HUDEP-2 (cell line): ENCODE measurements around the gene CFTR.
A peak's percentile ranks its signal among the peaks of the same experiment; 100 is the strongest.
"Not testable (repeated sequence)": the region's sequence is repeated elsewhere in the genome, so short reads cannot be mapped to it uniquely, and the experiment has no call there.

Source experiments
- DNase-seq, 76 experiments: peaks; one replicate each; lab custom pipeline; 2025; ENCODE audit not compliant: unreplicated experiment in 76 of 76; lab: John Stamatoyannopoulos, UW

Gene CFTR

DNA sequence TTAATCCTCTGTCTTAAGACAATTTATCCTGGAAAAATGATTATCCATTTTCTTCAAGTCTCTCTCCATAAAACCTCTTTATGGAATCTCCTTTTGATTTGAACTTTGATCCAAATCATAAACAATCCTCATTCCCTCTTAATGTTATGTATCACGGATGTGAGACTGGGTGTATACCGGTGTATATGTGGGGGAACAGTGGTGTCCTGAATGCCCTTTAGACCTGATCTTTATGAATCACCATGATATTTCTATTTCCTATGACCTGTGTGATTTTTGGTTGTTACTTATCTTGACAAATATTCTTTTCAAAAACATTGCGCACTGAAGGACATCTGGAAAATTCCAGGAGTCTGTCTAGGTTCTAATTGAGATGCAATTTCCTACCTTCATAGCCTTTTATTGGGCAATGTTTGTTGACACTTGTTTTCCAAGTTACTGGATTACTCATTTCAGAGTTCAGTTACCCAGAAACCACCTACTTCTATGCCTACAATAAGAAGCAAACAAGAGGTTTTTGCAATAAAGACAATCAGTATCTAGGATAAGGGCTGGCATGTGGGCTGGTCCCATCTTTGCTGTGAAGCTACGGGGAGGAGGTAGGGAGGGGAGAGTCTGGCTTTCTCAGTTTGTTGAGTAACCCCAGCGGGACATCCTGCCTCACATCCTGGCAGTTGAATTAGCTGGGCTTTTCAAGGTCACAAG lies 203.0 kb downstream of the CFTR start:
- DNase-seq, result no peak

DNA sequence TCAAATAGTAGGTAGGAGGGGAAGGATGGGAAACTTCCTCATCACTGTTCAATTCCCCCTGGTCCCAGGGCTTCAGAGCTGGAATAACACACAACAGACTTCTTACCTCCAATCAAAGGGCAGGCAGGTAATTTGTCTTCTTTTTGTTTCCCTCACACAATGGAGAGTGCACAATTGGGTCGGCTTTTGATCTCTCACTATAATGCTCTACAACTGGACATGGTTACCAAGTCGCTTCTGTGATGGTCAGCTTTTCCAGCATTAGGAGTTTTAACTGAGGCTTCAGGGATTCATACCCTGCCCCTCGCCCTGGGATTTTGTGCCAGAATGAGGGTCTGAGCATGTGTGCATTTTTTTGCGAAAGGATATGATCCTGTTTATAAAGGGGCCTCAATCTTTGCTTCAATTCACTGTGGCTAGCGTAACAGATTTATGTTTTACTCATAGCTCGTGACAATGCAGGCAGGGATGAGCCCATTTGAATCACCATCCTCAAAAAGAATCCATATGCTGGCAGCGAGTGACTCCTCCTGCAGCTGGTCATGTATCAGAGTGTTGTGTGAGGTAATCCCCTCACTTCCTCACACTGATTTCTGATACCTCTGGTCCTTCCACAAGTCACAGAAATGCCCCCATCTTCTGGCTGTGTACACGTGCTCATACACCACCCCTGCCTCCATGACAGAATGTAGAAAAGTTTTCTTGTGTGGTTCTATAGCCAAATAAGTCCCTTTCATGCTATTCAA lies 203.8 kb downstream of the CFTR start:
- no peak for DNase-seq

DNA sequence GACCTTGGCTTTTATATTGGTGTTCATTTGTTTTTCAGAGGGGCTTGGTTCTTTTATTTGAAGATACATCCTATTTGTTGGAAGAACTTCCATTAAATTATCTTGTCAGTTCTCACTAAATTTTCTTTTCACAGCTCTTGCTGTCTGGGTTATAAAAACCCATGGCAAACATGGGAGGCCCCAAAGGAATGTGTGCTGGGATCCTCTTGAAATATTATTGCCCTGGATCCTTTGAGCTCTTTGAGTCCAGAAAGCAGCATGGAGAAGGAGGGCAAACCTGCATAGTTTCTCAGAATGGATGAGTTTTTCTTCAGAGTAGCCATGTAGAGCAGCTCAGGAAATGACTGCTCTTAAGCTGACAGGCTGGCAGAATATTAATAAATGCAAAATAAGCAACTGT lies 206.0 kb downstream of the CFTR start:
- DNase-seq, result no peak

DNA sequence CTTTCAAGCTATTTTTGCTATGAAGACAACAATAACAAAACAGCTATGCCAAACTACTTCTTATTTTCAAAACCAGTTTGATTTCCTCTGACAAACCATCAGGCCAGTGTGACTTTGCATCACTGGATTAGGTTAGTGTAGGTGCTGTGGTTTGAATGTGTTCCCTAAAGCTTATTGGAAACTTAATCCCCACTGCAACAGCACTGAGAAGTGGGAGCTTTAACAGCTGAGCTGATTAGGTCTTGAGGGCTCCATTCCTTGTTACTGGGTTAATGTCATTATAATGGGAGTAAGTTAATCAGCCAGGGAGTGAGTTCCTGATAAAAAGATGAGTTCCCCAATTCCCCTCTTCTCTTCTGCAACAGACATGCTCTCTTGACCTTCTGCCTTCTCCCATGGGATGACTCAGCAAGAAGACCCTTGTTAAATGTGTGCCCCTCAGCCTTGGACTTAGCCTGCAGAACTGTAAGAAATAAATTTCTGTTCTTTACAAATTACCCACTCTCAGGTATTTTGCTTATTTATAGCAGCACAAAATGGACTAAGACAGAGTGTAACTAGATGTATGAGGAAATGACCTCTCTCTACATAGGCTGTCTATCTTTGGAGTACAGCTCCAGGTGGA lies 206.6 kb downstream of the CFTR start:
- no peak for DNase-seq

DNA sequence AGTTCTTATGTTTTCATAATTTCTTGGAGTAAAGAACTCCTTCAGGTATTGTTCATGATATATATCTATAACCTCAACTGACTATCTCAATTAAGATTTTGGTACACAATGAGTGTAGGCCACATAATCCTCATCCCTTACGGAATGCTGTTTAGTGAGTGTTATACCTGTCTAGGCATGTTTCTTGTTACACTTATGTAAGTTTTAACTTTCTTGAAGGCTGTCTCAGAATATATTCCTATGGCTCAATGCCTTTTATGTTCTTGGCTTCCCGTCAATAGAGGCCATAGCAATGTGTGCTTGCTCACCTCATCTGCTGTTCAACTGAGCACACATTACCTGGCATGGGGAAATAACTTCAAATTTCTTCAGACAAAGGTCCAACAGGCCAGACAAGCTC lies 208.3 kb downstream of the CFTR start:
- DNase-seq, result no peak

DNA sequence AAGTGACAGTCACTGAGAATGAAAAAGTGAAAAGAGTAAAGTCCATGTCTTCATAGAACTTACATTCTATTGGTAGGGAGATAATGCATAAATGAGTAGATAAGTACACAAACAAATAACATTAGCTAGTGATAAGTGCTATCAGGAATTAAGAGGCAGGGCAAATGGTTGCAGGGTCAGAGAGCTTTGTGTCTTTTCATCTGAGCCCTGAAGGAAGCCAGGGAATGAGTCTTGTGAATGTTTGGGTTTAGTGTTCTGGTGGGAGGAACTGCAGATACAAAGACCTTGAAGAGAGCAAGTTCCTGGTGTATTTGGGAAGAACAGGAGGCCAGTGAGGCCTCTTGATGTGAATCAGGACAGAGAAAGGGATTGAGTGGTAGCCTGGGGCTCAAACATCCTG lies 209.6 kb downstream of the CFTR start:
- no peak for DNase-seq

DNA sequence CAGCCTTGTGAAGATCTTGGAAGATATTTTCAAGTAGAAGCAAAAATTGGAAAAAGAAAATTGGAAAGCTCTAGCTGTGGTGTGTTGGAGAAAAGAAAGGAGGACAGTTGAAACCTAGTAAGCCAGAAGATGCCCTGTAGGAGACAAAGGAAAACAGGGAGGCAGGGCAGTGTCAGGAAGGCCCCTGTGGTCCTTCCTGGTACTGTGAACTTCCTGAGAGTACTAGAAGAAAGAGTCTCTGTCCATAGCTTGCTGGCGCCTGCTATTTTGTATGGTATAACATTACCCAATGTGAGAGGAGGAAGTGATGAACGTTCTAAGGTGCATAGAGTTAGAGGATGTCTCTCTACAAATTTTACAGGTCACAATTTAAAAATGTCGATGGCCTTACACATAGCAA lies 210.3 kb downstream of the CFTR start:
- no peak for DNase-seq

DNA sequence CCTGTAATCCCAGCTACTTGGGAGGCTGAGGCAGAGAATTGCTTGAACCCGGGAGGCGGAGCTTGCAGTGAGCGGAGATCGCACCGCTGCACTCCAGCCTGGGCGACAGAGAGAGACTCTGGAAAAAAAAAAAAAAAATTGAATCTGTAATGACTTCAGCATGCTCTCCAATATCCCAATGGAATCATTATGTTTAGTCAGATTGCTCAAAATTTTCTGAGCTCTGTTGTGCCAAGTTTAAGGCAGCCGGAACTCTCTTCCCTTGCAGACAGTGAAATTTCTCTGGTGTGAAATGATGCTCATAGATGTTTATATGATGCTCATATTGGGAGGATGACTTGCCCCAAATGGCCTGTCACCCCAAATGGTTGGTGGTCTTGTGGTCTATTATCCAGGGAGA lies 212.5 kb downstream of the CFTR start:
- DNase-seq, result no peak

DNA sequence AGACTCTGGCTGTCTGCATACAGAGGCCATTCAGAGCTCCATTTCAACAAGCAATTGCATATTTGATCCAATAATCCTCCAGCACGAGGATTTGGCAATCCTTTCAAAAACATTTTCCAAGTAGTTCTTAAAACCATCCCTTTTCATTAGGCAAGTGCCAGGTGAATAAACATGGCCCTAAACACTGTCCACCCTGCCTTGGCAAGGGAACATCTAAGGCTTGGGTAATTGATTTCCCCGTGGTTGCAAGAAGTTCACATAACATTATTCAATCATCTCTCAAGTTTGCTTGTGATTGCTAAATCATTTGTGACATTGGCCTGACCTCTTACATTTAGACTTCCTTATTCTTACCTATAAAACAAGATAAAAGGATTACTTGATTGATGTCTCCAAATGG lies 218.2 kb downstream of the CFTR start:
- DNase-seq, result no peak

DNA sequence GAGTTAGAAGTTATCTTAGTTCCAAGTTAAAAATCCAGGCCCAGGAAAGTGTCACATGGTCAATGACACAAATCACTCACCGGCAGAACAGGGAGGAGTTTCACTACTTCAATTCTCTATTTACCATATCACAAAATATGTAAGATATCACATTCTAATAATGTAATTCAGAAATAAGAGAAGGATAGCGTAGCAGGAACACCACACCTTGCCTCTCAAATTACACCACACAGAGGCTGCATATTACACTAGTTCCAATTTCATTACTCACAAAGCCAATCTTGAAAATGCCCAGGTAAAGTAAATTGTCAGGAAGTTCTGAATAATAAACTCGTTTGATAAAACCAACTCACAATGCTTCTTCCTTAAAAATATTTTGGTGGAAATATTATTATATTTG lies 224.2 kb downstream of the CFTR start:
- no peak for DNase-seq

DNA sequence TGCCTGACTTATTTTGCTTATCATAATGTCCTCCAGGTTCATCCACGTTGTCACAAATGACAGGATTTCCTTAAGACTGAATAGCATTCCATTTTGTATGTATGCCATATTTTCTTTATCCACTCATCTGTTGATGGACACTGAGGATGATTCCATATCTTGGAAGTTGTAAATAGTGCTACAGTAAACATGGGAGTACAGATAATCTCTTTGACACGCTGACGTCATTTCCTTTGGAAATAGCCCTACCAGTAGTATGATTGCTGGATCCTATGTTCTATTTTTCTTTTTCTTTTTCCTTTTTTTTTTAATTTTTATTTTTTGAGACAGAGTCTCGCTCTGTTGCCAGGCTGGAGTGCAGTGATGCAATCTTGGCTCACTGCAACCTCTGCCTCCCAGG lies 225.8 kb downstream of the CFTR start:
- DNase-seq, result no peak

DNA sequence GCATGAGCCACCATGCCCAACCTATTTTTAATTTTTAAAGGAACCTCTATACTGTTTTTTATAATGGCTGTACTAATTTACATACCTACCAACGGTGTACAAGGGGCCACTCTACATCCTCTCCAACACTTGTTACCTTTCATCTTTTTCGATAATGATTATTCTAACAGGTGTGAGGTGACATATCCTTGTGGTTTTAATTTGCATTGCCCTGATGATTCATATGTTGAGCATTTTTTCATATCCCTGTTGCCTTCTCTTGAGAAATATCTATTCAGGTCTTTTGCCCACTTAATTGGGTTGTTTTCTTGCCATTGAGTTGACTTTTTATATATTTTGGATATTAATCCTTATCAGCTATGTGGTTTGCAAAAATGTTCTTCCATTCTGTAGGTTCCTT lies 226.4 kb downstream of the CFTR start:
- no peak for DNase-seq

DNA sequence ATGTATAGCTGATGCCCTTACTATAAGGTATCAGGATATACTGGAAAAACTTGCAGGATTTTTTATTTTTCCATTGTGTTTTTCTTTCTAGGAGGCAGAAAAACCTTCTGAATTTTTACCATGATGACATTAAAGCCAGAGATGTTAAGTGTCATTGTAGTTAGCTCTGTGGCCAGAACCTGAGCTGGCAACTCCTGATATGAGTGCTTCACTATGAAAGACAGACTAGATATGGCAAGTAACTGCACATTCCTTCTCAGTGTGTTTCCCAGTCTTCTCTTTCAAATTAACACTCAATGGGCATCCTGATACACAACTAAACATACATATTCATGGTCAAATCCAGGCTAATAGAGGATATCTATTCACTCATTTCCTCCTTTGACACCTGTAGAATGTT lies 227.3 kb downstream of the CFTR start:
- DNase-seq, result no peak

DNA sequence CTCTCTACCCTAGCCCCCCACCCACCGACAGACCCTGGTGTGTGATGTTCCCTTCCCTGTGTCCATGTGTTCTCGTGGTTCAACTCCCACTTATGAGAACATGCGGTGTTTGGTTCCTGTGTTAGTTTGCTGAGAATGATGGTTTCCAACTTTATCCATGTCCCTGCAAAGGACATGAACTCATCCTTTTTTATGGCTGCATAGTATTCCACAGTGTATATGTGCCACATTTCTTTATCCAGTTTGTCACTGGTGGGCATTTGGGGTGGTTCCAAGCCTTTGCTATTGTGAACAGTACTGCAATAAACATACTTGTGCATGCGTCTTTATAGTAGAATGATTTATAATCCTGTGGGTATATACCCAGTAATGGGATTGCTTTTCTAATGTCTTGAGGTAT lies 228.3 kb downstream of the CFTR start:
- DNase-seq, result not testable (repeated sequence)

DNA sequence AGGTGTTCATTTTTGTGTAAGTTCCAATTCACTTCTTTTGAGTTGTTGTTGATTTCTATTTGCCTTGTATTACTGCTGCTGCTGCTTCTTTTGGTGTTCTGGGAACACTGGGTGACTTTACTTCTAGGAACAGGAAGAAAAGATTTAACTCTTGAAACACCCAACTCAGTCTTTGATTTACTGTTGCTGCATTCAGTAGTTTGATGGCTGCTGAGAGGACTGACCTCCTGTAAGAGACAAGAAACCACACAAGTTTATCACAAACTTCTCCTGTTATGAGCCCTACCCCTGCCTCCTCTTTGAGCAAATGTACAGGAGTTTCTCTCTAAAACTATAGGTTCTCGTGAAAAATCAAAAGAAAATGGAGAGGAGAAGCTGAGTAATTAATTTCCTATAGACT lies 231.7 kb downstream of the CFTR start:
- no peak for DNase-seq

DNA sequence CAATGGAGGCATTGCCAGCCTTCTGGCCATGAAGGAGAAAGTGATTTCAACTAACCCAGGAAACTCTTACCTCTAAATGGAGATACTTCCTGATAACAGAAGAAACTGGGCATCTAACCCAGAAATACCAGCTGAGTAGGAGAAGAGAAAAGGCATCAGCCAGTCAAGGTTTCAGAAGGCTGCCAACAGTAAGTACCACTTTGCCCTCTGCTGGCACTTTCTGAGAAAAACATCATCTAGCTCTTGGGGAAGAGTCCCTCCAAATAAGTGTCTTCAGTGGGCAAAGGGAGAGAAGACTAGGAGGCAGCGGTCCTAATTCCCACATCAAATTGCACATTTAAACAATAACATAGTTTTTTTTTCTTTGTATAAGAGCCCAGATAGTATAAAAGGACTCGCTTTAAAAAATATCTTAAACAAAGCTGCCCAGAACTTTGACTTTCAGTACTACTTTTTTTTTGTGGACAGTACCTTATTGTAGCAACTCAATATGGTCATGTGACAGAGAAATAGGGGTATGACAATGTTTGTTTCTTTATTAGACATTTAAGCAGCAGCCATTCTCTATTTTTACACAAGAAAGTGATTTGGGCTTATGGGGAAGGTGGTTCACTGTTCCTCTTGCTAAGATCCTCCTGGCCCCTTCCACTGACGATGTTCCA lies 236.1 kb downstream of the CFTR start:
- DNase-seq, result peak in 18 of 76 experiments; percentile 0 to 46 (median 8)

DNA sequence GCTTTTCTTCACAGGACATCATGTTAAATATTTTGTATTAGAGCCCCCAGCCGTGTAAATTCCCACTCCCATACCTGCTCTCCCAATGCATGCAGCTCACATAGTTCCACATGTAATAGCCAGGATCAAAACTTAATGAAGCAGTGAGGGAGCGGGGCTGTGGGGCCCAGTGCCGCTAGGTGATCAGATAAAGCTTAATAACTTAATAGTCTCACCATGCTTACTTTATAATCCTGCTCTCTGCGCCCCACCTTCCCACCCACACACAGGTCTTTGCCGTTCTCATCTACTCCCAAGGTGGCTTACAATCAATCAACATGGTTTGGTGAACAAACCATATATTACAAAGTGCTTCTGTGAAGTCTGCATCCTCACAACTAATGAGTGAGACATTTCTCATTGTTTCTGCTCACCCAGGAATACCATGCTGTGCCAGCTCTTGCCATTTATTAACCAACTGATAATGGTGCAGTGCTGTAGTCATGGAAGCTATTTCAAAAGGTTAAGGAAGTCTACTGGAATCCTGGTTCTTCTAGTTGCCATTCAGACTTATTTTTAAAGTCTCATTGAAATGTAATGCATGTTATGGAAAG lies 237.0 kb downstream of the CFTR start:
- DNase-seq, result no peak

DNA sequence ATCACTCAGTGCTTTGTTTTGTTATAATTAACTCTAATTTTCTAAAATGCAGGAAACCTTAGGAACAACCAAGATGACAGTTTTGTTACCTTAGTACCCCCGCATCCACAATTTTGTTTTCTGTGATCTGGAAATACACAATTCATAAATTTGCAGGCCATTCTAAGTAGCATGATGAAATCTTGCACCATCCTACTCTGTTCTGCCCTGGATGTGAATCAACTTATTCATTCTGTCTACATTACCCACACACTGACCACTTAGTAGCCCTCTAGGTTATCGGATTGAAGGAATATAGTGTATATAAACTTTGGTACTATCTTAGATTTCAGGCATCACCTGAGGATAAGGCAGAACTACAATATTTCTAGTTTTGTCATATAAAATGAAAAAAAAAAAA lies 237.5 kb downstream of the CFTR start:
- no peak for DNase-seq
